Endodermal cell (in vitro differentiated cells): ENCODE data around the gene PSMD2. TPM values are rescaled to one million over a fixed set of nuclear protein-coding genes. Genes with fewer than 3 reads are reported as not detected.

ENCODE experiments used
- DNase-seq: peaks from one replicate; pipeline ENCODE4 v3.0.0-alpha.2; 2017
- H3K27ac ChIP-seq: 2 replicates; pipeline ENCODE4 v1.5.1; 2013; ENCODE audit warnings: mild to moderate bottlenecking, low read depth, low read length, moderate library complexity
- H3K27me3 ChIP-seq: 2 replicates; pipeline ENCODE4 v1.6.1; 2013; ENCODE audit warnings: mild to moderate bottlenecking, low read length, moderate library complexity; ENCODE audit not compliant: insufficient read depth, control insufficient read depth, poor library complexity, severe bottlenecking
- H3K36me3 ChIP-seq: 2 replicates; pipeline ENCODE4 v1.7.0; 2013; ENCODE audit warnings: mild to moderate bottlenecking, low read length, moderate library complexity; ENCODE audit not compliant: control insufficient read depth, insufficient read depth
- H3K4me1 ChIP-seq: one replicate; pipeline ENCODE4 v1.7.0; 2013; ENCODE audit warnings: low read length; ENCODE audit not compliant: control insufficient read depth, insufficient read depth
- H3K4me3 ChIP-seq: 2 replicates; pipeline ENCODE4 v1.5.1; 2013; ENCODE audit warnings: mild to moderate bottlenecking, low read length, moderate library complexity
- H3K9ac ChIP-seq: 2 replicates; pipeline ENCODE4 v1.6.1; 2013; ENCODE audit warnings: mild to moderate bottlenecking, low read length, moderate library complexity; ENCODE audit not compliant: poor library complexity, severe bottlenecking; ENCODE audit errors: extremely low read depth
- H3K9me3 ChIP-seq: 2 replicates; pipeline ENCODE4 v1.6.1; 2013; ENCODE audit warnings: mild to moderate bottlenecking, low read length, moderate library complexity; ENCODE audit not compliant: control insufficient read depth
- H3K27ac Mint-ChIP-seq: 2 replicates; pipeline ENCODE4 v1.8.0; 2020; ENCODE audit warnings: mixed read lengths
- H3K27me3 Mint-ChIP-seq: 2 replicates; pipeline ENCODE4 v1.8.0; 2021; ENCODE audit warnings: mild to moderate bottlenecking, mixed read lengths; ENCODE audit not compliant: insufficient read depth
- H3K36me3 Mint-ChIP-seq: 2 replicates; pipeline ENCODE4 v1.8.0; 2020; ENCODE audit warnings: low read depth, mixed read lengths
- H3K4me1 Mint-ChIP-seq: 2 replicates; pipeline ENCODE4 v1.8.0; 2020; ENCODE audit warnings: mixed read lengths
- H3K4me3 Mint-ChIP-seq: 2 replicates; pipeline ENCODE4 v1.8.0; 2020; ENCODE audit warnings: mild to moderate bottlenecking, moderate library complexity, mixed read lengths
- H3K9me3 Mint-ChIP-seq: 2 replicates; pipeline ENCODE4 v1.8.0; 2020; ENCODE audit warnings: mild to moderate bottlenecking, mixed read lengths
- CTCF ChIP-seq: fragments of 200-600 bp; sonication (generic); conservative IDR thresholded peaks from 2 replicates; pipeline ENCODE4 v1.5.0; 2021; ENCODE audit warnings: antibody characterized with exemption, mild to moderate bottlenecking
- WGBS, 2 experiments: methylation state at CpG; one replicate each; pipeline versions ENCODE4 v1.1.5 to v1.1.7; 2013; ENCODE audit warnings: missing lambda C conversion rate in 2 of 2, mixed read lengths in 1 of 2; ENCODE audit not compliant: insufficient coverage in 1 of 2, insufficient read length in 1 of 2; 5-methylcytosine and 5-hydroxymethylcytosine counted together
- long read RNA-seq, 4 experiments: library from polyadenylated mRNA in 2 of 4; library from RNA in 1 of 4; library from capped mRNA in 1 of 4; stranded (forward) in 3 of 4; unstranded in 1 of 4; transcript quantifications; one replicate each; pipeline ENCODE4 v2.0.0, GENCODE V29; 2020 to 2021; ENCODE audit warnings: inconsistent platforms in 1 of 4
- polyA plus RNA-seq, 2 experiments: library from polyadenylated mRNA; stranded (reverse); fragments of 50-300 nt; gene quantifications; one replicate each; pipeline ENCODE4 v1.2.3, GENCODE V29; 2013
- total RNA-seq, 2 donors: library from RNA; stranded (reverse); fragmentation: NEBNext Ultra II Directional in 1 of 2; extraction: Animal tissue kit (Norgen Biotek cat#: 25700) in 1 of 2; gene quantifications; 2 replicates in 1 of 2; 3 replicates in 1 of 2; pipeline ENCODE4 v1.2.1, GENCODE V29; 2021

PSMD2 gene
- 100 to 1,000 TPM; 332 TPM for total RNA-seq
- polyA plus RNA-seq (2013, experiment 1 of 2) = 318 TPM
- 281 TPM for polyA plus RNA-seq (2013, experiment 2 of 2)
- long read RNA-seq, experiment 1, transcript PSMD2-201 (21 exons, 3,449 nt) = major isoform, 34 of 99 reads
- long read RNA-seq, experiment 1, partial matches to known transcripts = 41 of 99 reads
- long read RNA-seq, experiment 1, other reads (novel, unspliced or antisense) = 24 of 99 reads
- long read RNA-seq, experiment 2, transcript PSMD2-201 (21 exons, 3,449 nt) = major isoform, 944 of 1,069 reads
- long read RNA-seq, experiment 2, partial matches to known transcripts = 54 of 1,069 reads
- long read RNA-seq, experiment 2, other reads (novel, unspliced or antisense) = 71 of 1,069 reads
- long read RNA-seq, experiment 3, transcript PSMD2-201 (21 exons, 3,449 nt) = major isoform, 2,038 of 2,364 reads
- long read RNA-seq, experiment 3, partial matches to known transcripts = 183 of 2,364 reads
- long read RNA-seq, experiment 3, other reads (novel, unspliced or antisense) = 142 of 2,364 reads
- long read RNA-seq, experiment 4, transcript PSMD2-201 (21 exons, 3,449 nt) = major isoform, 64 of 177 reads
- long read RNA-seq, experiment 4, partial matches to known transcripts = 108 of 177 reads
- long read RNA-seq, experiment 4, other reads (novel, unspliced or antisense) = 2 of 177 reads

- Histone ChIP-seq H3K4me3 (peak within 1 kb of the TSS; percentile 96), H3K4me1 (no peaks in the 10 kb centered on the region), H3K27ac (peak within 1 kb of the TSS; percentile 34), H3K27me3 (peaks cover 7% of the 10 kb centered on the region), H3K9me3 (no peaks in the 10 kb centered on the region), H3K36me3 (peaks cover 40% of the 10 kb centered on the region), H3K9ac (peak within 1 kb of the TSS; percentile 85)
- Mint-ChIP-seq H3K4me1 (peaks cover 12% of the 10 kb centered on the region), H3K9me3 (no peaks in the 10 kb centered on the region), H3K27me3 (peaks cover 5% of the 10 kb centered on the region), H3K27ac (peak within 1 kb of the TSS; percentile 88), H3K36me3 (peaks cover 43% of the 10 kb centered on the region), H3K4me3 (peak within 1 kb of the TSS; percentile 98)
- TF ChIP-seq CTCF = no peak
- DNase-seq = peak; percentile 99
- WGBS, 2 experiments = 1% methylated on average over 31 to 78 of the region's 78 CpGs
Measured at GRCh38 chr3:184298759-184299487, at the start of gene PSMD2. Gene PSMD2, plus strand, starts transcription at chr3:184299241. Its CDS starts 26 bp downstream, at chr3:184299267.

DNA sequence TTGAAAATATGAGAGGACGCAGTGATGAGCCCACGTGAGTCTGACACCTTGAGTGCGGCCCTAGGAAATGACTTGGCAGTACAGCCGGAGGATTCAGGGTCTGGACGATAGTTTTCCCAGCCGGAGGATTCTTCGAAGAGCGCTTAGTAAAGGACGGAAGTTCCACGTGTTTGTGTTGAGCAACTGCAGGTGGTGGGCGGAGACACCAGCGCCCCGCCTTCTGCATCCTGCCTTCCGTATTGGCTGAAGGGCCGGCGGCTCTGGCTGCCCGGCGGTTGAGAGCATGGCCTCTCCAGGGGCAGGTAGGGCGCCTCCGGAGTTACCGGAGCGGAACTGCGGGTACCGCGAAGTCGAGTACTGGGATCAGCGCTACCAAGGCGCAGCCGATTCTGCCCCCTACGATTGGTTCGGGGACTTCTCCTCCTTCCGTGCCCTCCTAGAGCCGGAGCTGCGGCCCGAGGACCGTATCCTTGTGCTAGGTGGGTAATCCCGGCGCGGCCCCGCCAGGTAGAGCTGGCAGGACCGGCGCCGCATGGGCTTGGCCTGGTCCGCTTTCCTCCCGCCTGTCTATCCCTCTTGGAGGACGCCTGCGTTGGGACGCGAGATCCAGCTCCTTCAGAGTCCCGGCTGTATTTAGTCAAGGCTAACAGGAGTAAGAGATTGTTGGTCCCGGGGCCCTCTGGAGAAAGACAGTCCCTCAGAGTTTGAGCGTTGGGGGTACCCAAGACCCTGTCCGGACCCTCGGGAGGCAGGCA, 49.5 kb upstream of the PSMD2 start, which contains the start of gene EEF1AKMT4:
TSS of gene EEF1AKMT4 (plus strand) at position 261 of the 755 bp plus-strand sequence. CDS start at position 284, 23 bp downstream.
- TF ChIP-seq CTCF = peak; percentile 73
- H3K36me3 Mint-ChIP-seq = peaks cover 6% of the 10 kb centered on the region
- peaks cover 19% of the 10 kb centered on the region for H3K27me3 Mint-ChIP-seq
- Histone ChIP-seq H3K27ac (peak within 1 kb of the TSS; percentile 76), H3K27me3 (peaks cover 33% of the 10 kb centered on the region), H3K36me3 (peaks cover 11% of the 10 kb centered on the region), H3K9me3 (no peaks in the 10 kb centered on the region), H3K4me3 (peak within 1 kb of the TSS; percentile 100), H3K4me1 (no peaks in the 10 kb centered on the region), H3K9ac (peak within 1 kb of the TSS; percentile 87)
- peak within 1 kb of the TSS; percentile 82 for H3K4me3 Mint-ChIP-seq
- H3K27ac Mint-ChIP-seq = peak within 1 kb of the TSS; percentile 98
- 0 to 1% methylated on average over 26 to 54 of the region's 54 CpGs for WGBS, 2 experiments
- peak; percentile 99 for DNase-seq
- H3K9me3 Mint-ChIP-seq = no peaks in the 10 kb centered on the region
- peaks cover 1% of the 10 kb centered on the region for H3K4me1 Mint-ChIP-seq
